Gastrocnemius medialis (tissue), 4 donors: ENCODE results near the gene PDRG1.

Source experiments
- POLR2A ChIP-seq, 2 donors: fragments of 450-650 bp; IDR thresholded peaks; one replicate each; pipeline ENCODE4 v1.6.1; 2017; ENCODE audit warnings: antibody characterized with exemption in 2 of 2, mild to moderate bottlenecking in 2 of 2, moderate library complexity in 2 of 2
- TF ChIP-seq, protein P1 (sequence below), 5 experiments: fragments of 450-650 bp in 3 of 5; fragments of 200-600 bp in 2 of 5; sonication (generic) in 2 of 5; IDR thresholded peaks in 4 of 5; conservative IDR thresholded peaks in 1 of 5; 1 replicate in 4 of 5; 2 replicates in 1 of 5; pipeline ENCODE4 v1.5.1; 2016 to 2019; ENCODE audit warnings: antibody characterized with exemption in 5 of 5, mild to moderate bottlenecking in 3 of 5, moderate library complexity in 3 of 5

DNA sequence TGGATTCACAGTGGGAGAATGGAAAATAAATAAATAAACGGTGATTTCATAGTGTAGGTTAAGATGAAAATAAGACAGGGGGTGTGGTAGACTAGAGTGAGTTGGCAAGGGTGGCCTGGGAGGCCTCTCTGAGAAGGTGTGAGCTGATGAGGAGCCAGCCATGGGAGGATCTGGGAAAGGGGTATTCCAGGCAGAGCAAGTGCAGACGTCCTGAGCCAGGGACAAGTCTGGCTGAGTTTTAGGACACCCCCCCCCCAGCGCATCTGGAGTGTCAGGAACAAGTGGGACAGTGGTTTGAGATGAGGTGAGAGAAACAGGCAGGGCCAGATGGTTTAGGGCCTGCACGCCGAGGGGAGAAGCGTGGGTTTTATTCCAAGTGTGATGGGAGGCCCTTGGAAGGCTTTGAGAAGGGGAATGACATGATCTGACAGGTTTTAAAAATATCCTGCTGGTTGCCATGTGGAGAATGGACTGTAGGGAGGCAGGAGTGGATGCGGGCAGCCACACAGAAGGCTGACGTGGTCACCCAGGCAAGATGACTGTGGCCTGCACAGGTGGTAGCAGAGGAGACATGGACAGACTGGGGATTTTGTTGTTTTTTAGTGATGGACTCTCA, 37.3 kb upstream of the PDRG1 start:
- TF ChIP-seq, protein P1, sequence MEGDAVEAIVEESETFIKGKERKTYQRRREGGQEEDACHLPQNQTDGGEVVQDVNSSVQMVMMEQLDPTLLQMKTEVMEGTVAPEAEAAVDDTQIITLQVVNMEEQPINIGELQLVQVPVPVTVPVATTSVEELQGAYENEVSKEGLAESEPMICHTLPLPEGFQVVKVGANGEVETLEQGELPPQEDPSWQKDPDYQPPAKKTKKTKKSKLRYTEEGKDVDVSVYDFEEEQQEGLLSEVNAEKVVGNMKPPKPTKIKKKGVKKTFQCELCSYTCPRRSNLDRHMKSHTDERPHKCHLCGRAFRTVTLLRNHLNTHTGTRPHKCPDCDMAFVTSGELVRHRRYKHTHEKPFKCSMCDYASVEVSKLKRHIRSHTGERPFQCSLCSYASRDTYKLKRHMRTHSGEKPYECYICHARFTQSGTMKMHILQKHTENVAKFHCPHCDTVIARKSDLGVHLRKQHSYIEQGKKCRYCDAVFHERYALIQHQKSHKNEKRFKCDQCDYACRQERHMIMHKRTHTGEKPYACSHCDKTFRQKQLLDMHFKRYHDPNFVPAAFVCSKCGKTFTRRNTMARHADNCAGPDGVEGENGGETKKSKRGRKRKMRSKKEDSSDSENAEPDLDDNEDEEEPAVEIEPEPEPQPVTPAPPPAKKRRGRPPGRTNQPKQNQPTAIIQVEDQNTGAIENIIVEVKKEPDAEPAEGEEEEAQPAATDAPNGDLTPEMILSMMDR (IDR thresholded peaks at IDR 0.05 in 4 of 5, conservative IDR thresholded peaks at IDR 0.05 in 1 of 5): no peak
- TF ChIP-seq POLR2A (IDR thresholded peaks at IDR 0.05): no peak
